ENCODE results near the gene LRRC10B.

DNA sequence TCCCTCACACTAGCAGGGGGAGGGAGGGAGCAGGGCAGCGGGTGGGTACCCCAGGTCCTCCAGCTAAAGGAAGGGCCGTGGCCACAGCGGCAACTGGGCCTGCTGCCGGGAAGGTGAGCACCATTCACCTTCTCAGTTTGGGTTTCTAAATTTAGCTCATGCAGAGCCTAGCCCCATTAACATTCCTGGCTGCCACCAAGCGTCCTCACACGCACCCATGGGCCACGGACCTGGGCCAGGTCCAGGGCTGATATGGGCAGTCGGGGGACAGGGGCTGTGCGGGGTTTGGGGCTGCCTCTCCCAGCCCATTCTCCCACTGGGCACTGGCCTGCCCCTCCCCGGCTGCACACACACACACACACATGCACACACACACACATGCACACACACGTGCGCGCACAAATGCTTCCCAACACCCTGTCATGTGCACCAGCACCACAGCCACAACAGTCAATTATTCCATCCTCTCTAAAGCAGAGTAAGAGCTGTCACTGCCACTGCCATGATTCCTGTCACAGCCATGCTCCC lies 43.6 kb downstream of the LRRC10B start:
- TF ChIP-seq, protein P1, sequence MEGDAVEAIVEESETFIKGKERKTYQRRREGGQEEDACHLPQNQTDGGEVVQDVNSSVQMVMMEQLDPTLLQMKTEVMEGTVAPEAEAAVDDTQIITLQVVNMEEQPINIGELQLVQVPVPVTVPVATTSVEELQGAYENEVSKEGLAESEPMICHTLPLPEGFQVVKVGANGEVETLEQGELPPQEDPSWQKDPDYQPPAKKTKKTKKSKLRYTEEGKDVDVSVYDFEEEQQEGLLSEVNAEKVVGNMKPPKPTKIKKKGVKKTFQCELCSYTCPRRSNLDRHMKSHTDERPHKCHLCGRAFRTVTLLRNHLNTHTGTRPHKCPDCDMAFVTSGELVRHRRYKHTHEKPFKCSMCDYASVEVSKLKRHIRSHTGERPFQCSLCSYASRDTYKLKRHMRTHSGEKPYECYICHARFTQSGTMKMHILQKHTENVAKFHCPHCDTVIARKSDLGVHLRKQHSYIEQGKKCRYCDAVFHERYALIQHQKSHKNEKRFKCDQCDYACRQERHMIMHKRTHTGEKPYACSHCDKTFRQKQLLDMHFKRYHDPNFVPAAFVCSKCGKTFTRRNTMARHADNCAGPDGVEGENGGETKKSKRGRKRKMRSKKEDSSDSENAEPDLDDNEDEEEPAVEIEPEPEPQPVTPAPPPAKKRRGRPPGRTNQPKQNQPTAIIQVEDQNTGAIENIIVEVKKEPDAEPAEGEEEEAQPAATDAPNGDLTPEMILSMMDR (IDR thresholded peaks at IDR 0.05), result no peak
- no peak for TF ChIP-seq EZH2phosphoT487 (IDR thresholded peaks at IDR 0.05)
- no peak for TF ChIP-seq EZH2 (IDR thresholded peaks at IDR 0.05)
